GM18867 (cell line): ENCODE results near the gene NDUFA7.
"Not testable (repeated sequence)": the region's sequence is repeated elsewhere in the genome, so short reads cannot be mapped to it uniquely, and the experiment has no call there.

ENCODE experiments used
- ATAC-seq: cut with Tn5 transposase; IDR thresholded peaks from one replicate; pipeline ENCODE4 v1.9.1; 2021; ENCODE audit warnings: mild to moderate bottlenecking, moderate library complexity; ENCODE audit not compliant: unreplicated experiment

The NDUFA7 gene

DNA sequence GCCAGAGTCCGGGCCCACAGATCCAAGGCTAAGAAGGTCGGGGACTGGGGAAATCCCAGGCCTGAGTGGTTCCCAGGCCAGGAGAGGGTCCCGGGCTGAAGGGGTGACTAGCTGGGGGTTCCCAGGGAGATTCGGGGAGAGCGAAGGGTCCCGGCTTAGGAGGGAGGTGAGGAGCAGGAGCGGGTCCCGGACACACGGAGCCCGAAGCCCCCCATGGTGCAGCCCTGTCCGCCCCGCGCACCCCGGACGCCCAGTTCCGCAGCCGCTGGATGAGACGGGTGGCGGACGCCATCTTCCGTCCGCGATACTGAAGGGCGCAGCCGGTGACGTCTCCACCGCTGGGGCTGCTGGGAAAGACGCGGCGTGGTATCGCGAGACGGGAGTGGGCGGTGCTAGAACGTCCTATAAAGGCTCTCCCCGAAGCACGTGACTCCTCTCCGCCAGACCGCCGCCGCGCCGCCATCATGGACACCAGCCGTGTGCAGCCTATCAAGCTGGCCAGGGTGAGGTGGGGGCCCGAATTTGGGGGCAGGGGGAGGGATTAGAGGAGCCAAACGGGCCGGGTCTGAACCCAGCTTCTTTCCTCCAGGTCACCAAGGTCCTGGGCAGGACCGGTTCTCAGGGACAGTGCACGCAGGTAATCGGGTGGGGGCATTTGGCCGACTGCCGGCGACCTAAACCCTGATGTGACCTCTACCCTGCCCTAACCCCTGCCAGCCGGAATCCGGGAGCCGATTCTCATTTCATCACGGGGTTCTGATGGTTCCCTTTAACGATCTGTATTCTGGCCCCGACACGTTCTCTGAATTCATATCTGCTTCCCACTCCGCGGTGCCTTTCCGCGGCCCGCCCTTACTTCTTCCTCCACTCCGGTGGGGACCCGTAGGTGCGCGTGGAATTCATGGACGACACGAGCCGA lies at the start of gene NDUFA7, which contains the start of gene RPS28:
Gene NDUFA7 (minus strand): TSS at position 309 of the 919 bp plus-strand sequence. CDS start 17 bp downstream, at position 292.
Gene RPS28 (plus strand): TSS at position 430 of the 919 bp plus-strand sequence. CDS start 35 bp downstream, at position 465.
- peak; percentile 87 for ATAC-seq

GRCh38 chr19:8370176-8371010 lies 49.2 kb upstream of the NDUFA7 start:
- ATAC-seq: no peak

GRCh38 chr19:8367327-8368001 lies 46.3 kb upstream of the NDUFA7 start:
- no peak for ATAC-seq

DNA sequence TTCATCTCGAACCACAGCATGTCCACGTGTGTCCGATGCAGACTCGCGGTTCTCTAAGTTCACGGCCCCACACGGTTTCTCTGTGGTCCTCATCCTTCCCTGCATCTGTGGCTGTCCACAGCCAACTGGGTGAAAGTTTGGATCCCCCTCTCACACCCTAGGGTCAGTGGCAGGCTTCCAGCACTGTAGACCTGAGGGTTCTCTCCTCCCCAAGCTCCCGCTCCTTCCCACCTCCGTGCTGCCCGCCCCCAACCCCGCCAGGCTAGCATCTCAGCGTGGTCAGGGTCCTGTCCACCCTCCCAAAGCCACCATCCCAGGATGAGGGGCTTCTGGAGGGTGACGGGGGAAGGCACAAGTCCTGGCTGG lies 45.8 kb upstream of the NDUFA7 start:
- no peak for ATAC-seq

GRCh38 chr19:8366121-8366581 lies 45.0 kb upstream of the NDUFA7 start:
- no peak for ATAC-seq

DNA sequence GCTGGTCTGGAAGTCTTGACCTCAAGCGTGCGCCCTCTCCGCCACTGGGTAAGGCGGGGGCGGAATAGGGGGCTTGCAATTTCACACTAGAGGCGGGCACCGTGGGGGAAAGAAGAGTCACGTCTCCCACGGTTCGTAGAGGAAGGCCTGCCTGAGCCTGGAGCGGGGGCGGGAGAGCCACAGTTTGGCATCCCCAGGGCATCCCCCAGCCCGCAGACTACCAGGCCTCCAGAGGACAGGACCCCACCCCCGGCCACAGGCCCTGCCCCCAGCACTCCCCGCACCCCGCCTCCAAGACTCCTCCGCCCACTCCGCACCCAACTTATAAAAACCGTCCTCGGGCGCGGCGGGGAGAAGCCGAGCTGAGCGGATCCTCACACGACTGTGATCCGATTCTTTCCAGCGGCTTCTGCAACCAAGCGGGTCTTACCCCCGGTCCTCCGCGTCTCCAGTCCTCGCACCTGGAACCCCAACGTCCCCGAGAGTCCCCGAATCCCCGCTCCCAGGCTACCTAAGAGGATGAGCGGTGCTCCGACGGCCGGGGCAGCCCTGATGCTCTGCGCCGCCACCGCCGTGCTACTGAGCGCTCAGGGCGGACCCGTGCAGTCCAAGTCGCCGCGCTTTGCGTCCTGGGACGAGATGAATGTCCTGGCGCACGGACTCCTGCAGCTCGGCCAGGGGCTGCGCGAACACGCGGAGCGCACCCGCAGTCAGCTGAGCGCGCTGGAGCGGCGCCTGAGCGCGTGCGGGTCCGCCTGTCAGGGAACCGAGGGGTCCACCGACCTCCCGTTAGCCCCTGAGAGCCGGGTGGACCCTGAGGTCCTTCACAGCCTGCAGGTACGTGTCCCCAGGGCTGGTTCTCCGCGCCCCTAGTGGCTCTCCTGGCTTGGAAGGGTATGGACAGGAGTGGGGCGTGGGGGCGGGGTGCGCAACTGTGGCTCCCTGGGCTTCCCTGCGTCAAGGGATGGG lies 42.9 kb upstream of the NDUFA7 start, which contains the start of gene ANGPTL4:
Gene ANGPTL4 (plus strand): TSS at position 353 of the 969 bp plus-strand sequence. CDS start 167 bp downstream, at position 520.
- ATAC-seq: no peak

GRCh38 chr19:8361921-8362793 lies 41.0 kb upstream of the NDUFA7 start:
- no peak for ATAC-seq

- no peak for ATAC-seq
Measured at GRCh38 chr19:8360196-8360595, 39.0 kb upstream of the NDUFA7 start.

GRCh38 chr19:8358948-8359347 lies 37.8 kb upstream of the NDUFA7 start:
- ATAC-seq: no peak

- no peak for ATAC-seq
Measured at GRCh38 chr19:8357007-8357521, 35.9 kb upstream of the NDUFA7 start.

- ATAC-seq: no peak
Measured at GRCh38 chr19:8355631-8356402, 34.6 kb upstream of the NDUFA7 start.

- not testable (repeated sequence) for ATAC-seq
Measured at GRCh38 chr19:8352845-8353244, 31.7 kb upstream of the NDUFA7 start.

GRCh38 chr19:8352134-8352827 lies 31.1 kb upstream of the NDUFA7 start:
- ATAC-seq: no peak

- ATAC-seq: not testable (repeated sequence)
Measured at GRCh38 chr19:8349629-8350372, 28.6 kb upstream of the NDUFA7 start.

- no peak for ATAC-seq
Measured at GRCh38 chr19:8343483-8343844, 22.3 kb upstream of the NDUFA7 start.

GRCh38 chr19:8342684-8343482 lies 21.7 kb upstream of the NDUFA7 start, which contains the start of gene KANK3:
Gene KANK3, minus strand, starts transcription at chr19:8343262. Its CDS starts 5,434 bp downstream, at chr19:8337828.
- ATAC-seq: peak; percentile 91
